HG03135 (cell line): Measurements from ENCODE around the gene KEAP1.
A peak's percentile ranks its signal among the peaks of the same experiment; 100 is the strongest.
"Not testable (repeated sequence)": the region's sequence is repeated elsewhere in the genome, so short reads cannot be mapped to it uniquely, and the experiment has no call there.

Source experiments
- ATAC-seq: cut with Tn5 transposase; IDR thresholded peaks from one replicate; pipeline ENCODE4 v1.9.1; 2021; ENCODE audit warnings: mild to moderate bottlenecking, moderate library complexity; ENCODE audit not compliant: unreplicated experiment

Gene KEAP1

GRCh38 chr19:10500247-10500592 is 2.9 kb downstream of the KEAP1 start:
- no peak for ATAC-seq

GRCh38 chr19:10499550-10500246 is 3.5 kb downstream of the KEAP1 start:
- ATAC-seq: no peak

- ATAC-seq: no peak
Observed at GRCh38 chr19:10497371-10497770, 5.8 kb downstream of the KEAP1 start.

GRCh38 chr19:10491472-10492047 is 11.6 kb downstream of the KEAP1 start:
- no peak for ATAC-seq

DNA sequence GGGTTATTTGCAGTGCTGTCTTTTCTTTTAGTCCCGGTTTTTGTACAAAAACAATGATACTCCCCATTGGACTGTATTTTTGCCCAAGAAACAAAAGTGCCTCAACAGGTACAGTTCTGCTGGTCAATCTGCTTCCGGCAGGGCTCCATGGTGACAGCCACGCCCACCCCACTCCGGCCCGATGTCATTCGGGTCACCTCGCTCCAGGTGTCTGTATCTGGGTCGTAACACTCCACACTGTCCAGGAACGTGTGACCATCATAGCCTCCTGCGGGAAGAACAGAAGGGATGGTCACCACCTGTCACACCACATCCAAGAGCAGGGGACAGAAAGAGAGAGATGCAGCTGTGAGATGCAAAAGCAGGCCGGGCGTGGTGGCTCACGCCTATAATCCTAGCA is 16.6 kb downstream of the KEAP1 start:
- ATAC-seq: no peak

GRCh38 chr19:10478903-10479384 is 24.2 kb downstream of the KEAP1 start:
- peak; percentile 57 for ATAC-seq

GRCh38 chr19:10478476-10478875 is 24.7 kb downstream of the KEAP1 start:
- ATAC-seq: no peak

DNA sequence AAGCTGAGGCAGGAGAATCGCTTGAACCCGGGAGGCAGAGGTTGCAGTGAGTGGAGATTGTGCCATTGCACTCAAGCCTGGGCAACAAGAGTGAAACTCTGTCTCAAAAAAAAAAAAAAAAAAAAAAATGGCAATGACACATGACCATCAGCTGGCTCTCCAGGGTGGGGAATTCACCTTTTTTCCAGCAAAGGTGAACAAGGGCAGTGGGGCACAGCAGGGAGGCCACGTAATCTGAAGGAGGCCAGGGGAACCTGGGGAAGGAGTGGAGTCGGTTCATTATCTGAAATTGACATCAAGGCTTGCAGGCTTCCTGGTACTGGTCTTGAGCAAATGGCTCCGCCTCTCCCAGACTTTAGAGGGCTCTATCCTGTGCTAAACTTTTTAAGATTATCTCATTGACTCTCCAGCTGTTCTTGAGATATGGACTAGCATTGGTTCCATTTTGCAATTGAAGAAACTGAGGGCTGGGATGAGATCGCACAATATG is 28.1 kb downstream of the KEAP1 start:
- no peak for ATAC-seq

- no peak for ATAC-seq
Observed at GRCh38 chr19:10473192-10473591, 30.0 kb downstream of the KEAP1 start.

- ATAC-seq: no peak
Observed at GRCh38 chr19:10471909-10472308, 31.2 kb downstream of the KEAP1 start.

GRCh38 chr19:10468133-10468532 is 35.0 kb downstream of the KEAP1 start:
- no peak for ATAC-seq

- no peak for ATAC-seq
Observed at GRCh38 chr19:10467104-10467706, 36.0 kb downstream of the KEAP1 start.

GRCh38 chr19:10464456-10464855 is 38.7 kb downstream of the KEAP1 start:
- ATAC-seq: no peak

DNA sequence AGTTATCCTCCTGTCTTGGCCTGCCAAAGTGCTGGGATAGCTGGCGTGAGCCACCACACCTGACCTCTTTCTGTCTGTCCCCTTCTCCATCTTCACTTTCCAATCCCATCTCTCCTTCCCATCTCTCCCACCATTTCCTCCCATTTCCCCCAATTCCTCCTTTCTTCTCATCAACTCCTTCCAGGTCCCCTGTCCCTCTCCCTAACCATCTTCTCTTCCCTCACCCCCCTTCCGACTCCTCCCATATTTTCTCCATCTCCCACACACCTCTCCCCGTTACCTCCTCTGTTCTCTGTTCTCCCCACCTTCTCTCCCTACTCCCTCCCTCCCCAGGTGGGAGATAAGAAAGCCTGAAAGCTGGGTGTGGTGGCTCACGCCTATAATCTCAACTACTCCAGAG is 40.6 kb downstream of the KEAP1 start:
- no peak for ATAC-seq

- ATAC-seq: not testable (repeated sequence)
Observed at GRCh38 chr19:10462042-10462441, 41.1 kb downstream of the KEAP1 start.

DNA sequence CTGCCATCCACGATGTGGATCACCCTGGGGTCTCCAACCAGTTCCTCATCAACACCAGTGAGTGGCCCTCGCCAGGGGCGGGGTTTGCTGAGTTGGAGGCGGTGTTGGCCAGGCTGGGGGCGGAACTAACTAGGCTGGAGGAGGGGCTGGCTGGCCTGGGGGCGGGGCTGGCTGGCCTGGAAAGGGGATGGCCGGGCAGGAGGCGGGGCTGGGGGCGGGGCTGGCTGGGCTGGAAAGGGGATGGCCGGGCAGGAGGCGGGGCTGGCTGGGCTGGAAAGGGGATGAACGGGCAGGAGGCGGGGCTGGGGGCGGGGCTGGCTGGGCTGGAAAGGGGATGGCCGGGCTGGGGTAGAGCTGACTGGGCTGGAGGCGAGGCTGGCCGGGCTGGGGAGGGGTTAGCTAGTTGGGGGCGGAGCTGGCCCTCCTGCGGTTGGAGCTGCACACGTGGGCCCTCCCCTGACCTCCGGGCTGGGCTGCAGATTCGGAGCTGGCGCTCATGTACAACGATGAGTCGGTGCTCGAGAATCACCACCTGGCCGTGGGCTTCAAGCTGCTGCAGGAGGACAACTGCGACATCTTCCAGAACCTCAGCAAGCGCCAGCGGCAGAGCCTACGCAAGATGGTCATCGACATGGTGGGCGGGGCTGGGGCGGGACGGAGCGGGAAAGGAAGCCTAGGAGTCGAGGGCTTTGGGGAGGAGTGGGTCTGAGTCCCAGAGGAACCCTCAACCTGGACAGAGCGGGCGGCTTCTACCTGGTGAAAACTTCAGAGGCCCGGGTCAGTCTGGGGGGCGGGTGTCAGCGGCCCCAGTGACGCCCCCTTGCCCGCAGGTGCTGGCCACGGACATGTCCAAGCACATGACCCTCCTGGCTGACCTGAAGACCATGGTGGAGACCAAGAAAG is 41.9 kb downstream of the KEAP1 start:
- ATAC-seq: peak; percentile 83

DNA sequence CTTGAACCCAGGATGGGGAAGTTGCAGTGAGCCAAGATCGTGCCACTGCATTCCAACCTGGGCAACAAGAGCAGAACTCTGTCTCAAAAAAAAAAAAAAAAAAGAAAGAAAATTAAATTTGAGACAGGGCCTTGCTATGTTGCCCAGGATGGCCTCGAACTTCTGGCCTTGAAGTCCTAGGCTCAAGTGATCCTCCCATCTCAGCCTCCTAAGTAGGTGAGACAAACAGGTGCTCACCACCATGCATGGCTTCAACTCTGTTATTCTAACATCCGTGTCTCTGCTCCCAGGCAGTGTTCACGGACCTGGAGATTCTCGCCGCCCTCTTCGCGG is 42.5 kb downstream of the KEAP1 start:
- ATAC-seq: no peak

- not testable (repeated sequence) for ATAC-seq
Observed at GRCh38 chr19:10458733-10459132, 44.4 kb downstream of the KEAP1 start.

- no peak for ATAC-seq
Observed at GRCh38 chr19:10454267-10454666, 48.9 kb downstream of the KEAP1 start.

DNA sequence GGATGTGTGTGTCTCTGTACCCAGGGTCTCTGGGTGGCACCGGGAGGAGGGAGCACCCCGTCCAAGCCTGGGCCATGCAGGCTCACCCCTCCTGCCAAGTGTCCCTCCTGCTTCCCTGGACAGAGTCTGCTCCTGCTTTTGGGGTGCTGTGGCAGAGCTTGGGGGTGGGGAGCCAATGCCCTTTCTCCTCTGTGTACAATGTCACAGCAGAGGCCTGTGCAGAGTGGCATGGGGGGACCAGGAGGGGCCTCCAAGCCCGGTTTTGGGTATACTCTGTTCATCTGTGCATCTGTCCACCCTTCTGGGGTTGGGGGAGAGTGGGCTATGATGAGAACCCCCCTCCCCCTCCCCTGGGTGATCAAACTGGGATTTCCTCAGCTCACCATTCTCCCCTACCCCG is 49.3 kb downstream of the KEAP1 start:
- ATAC-seq: no peak
